A549 (cell line): ENCODE measurements around the gene TRIM2.

Experiments
- EP300 ChIP-seq, 2 experiments: fragments of >200 bp; sonication (Bioruptor Twin); formaldehyde crosslinking; IDR thresholded peaks; 2 replicates in 1 of 2; 3 replicates in 1 of 2; pipeline ENCODE4 v1.6.1; 2016 to 2017
- MAFK ChIP-seq: fragments of 450-650 bp; IDR thresholded peaks from 2 replicates; pipeline ENCODE4 v1.6.1; 2014; ENCODE audit not compliant: partially characterized antibody
- POLR2A ChIP-seq: IDR thresholded peaks from 2 replicates; pipeline ENCODE4 v1.6.1; 2012; ENCODE audit warnings: mild to moderate bottlenecking, low read length
- RNF2 ChIP-seq: fragments of 200-600 bp; sonication (generic); IDR thresholded peaks from 2 replicates; pipeline ENCODE4 v1.6.1; 2016; ENCODE audit warnings: low read depth, mild to moderate bottlenecking, antibody characterized with exemption, moderate library complexity, borderline replicate concordance
- SMC3 ChIP-seq: fragments of >200 bp; sonication (Bioruptor Twin); formaldehyde crosslinking; IDR thresholded peaks from 3 replicates; pipeline ENCODE4 v1.6.1; 2018; ENCODE audit warnings: inconsistent platforms
- TF ChIP-seq, protein P1 (sequence below): fragments of >200 bp; sonication (Bioruptor Twin); formaldehyde crosslinking; IDR thresholded peaks from 3 replicates; pipeline ENCODE4 v1.5.1; 2016

- TF ChIP-seq, protein P1, sequence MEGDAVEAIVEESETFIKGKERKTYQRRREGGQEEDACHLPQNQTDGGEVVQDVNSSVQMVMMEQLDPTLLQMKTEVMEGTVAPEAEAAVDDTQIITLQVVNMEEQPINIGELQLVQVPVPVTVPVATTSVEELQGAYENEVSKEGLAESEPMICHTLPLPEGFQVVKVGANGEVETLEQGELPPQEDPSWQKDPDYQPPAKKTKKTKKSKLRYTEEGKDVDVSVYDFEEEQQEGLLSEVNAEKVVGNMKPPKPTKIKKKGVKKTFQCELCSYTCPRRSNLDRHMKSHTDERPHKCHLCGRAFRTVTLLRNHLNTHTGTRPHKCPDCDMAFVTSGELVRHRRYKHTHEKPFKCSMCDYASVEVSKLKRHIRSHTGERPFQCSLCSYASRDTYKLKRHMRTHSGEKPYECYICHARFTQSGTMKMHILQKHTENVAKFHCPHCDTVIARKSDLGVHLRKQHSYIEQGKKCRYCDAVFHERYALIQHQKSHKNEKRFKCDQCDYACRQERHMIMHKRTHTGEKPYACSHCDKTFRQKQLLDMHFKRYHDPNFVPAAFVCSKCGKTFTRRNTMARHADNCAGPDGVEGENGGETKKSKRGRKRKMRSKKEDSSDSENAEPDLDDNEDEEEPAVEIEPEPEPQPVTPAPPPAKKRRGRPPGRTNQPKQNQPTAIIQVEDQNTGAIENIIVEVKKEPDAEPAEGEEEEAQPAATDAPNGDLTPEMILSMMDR: no peak
- TF ChIP-seq RNF2: no peak
- no peak for TF ChIP-seq POLR2A
- TF ChIP-seq EP300 (IDR thresholded peaks at IDR 0.05): no peak
- TF ChIP-seq MAFK: no peak
- no peak for TF ChIP-seq SMC3
These were observed 69.5 kb downstream of the TRIM2 start for GRCh38 chr4:153273751-153274150.
